NCI-H748 (cell line): ENCODE data around the gene ABHD10.
A peak's percentile ranks its signal among the peaks of the same experiment; 100 is the strongest.

Experiments used
- DNase-seq: peaks from one replicate; lab custom pipeline; 2025; ENCODE audit not compliant: unreplicated experiment; lab: John Stamatoyannopoulos, UW

The ABHD10 gene

DNA sequence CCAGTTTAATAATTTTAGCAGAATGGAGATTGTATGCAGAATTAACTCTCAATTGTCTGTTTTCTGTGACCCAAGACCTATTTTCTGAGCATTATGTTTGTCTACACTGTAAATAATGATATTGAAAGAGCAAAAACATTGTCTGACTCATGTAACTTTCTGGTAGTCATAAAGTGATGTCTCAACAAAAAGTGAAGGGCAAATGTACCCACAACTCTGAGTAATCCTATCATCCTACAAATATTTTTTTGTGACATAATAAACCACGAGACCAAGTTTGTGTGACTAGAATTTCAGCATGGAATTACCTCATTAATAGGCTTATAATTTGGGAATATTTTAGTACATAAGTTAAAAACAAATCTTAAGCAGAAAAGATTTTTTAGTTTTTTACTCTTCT, 15.4 kb upstream of the ABHD10 start:
- DNase-seq: no peak

DNA sequence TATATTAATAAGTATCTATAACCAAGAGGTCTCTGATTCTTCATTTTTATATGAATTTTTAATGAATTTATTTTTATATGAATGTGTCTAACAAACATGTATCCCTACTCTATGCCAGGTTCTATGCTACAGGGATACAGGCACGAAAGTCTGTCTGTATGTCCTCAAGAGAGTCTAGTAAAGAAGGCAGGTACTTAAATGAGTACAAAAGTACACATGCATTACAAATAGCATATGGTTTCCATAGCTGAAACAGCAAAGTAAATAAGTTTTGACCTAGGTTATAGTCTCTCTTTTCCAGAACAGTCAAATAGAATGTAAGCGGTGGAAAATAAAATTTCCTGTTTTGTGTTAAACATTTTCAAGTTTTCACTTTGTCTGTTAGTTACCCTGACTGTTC, 13.3 kb upstream of the ABHD10 start:
- no peak for DNase-seq

DNA sequence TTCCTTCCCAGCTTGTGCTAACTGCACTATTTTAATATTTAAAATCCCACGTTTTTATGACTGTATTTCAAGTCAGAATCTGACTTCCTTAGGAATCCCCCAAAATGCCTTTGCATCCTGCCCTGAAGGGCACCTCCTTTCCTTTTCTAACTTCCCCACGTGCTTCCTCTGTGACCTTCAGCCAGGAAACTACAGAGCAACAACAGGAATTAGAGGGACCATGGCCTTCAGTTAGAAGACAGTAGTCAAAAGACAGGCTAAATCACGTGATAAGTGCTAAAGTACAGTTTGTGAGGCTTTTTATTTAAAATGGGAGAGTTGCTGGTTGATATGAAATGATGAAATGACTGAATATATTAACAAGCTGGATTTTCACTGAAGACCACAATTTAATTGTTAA, 11.8 kb upstream of the ABHD10 start:
- DNase-seq: no peak

DNA sequence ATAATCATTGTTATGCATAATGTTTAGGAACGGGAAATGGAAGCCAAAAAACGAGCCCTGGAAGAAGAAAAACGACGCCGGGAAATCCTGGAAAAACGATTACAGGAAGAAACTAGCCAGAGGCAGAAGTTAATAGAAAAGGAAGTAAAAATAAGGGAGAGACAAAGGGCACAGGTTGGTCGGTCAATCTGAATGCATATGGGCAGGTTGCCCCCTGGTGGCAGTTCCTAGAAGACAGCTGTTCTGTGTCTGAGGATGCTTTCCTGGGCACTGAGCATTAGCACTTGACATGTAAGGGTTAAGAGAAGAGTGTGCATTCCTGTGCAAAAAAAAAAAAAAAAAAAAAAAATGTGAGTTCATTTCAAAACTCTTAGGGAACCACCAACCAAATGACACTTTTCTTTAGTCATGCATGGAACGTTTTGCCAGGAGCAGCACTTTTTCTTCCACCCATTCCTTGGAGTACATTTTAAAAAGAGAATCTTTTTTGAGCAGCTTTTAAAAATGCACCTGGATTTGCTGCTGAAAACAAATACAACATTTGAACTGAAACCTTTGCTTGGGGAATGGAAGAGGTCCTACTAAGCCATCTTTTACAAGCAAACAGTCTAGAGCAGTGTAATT, 11.1 kb upstream of the ABHD10 start:
- peak; percentile 72 for DNase-seq

DNA sequence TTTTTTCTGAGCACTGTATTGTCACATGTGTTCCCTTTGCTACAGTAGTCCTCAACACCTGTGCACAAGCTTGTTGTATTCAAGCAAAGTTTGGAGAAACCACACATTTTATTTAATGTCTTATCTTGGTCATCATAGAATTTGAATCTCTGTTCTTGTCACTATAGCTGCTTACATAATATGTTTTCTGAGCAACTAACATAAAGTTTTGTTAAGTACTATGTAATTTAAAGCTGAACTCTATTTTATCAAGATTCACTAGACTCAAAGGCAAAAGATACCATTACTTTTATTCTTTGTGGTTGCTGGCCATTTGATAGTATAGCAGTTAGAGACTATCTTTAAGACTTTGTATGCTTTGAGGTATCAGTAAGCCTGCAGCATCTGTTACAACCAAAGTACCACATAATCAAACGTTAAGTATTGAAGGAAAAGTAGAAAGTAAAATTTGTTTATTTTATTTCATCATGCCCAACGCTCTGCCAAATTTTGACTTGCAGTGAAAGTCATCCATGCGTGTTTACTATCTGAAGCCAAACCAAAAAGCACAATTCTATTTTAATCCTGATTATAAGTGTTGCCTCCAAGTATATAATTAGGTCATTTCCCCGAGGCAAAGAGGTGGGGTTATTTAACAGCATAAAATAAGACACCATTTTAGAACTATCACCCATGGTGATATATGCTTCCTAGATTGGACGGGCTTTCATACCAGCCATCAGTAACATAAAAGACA, 10.3 kb upstream of the ABHD10 start:
- DNase-seq: no peak

DNA sequence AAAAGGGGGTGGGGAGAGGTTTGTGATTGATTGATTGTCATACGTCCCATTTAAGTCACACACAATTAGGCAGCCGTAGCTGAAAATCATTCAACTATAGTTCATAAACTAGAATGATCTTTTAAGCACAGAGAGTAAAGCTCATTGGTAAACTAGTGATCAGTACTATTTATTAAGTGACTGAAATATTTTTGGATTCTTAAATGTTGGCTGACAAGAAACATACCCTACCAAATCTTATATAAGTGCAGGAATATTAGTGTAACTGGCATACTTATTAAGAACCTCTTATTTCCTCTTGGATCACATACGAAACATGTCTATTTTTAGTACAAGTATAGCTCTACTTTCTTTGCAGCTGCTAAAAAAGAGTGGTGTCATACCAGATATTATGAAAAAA, 8.4 kb upstream of the ABHD10 start:
- no peak for DNase-seq

DNA sequence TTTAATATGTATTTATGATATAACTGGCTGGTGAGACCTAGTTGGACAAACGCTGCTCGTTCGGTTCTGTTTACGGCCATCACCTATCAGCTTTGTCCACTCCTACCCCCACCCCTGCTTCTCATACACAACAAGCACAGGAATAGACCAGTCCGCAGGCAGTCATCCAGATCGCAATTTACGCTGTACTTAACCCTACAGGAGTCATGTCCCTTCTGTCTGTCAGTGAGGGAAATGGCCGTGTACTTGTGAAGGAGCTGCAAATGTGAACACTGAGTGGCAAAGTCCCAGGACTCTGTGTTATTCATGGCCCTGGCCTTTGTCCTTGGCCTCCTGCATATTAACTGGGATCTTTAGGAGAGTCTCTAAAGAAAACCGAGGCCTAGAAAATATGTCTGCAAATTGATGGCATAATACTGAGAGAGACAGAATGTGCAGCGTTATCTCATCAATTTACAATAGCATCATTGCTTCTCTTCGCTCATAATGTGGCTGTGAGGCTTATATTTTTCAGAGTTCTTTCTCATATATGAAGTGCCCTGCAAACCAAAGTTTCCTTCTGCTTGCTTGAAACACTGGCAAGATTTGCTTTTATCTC, 7.2 kb upstream of the ABHD10 start:
- DNase-seq: no peak

DNA sequence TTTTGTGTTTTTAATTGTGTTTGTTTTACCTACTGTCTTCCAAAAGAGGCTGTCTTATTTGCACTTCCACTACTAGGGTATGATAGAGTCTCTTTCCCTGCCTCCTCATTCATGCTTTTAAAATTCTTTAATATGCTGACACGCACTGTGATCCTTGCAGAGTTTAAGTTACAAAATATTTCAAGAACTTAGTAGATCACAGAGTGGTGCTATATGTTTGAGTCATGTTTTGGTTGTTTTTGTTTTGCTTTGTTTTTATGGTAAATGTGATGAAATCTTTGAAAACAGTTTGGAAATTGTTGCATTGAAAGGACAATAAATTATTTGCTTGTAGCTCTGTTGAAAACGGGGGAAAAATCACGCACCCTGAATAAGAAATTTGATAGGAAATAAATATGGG, 5.9 kb upstream of the ABHD10 start:
- DNase-seq: no peak

DNA sequence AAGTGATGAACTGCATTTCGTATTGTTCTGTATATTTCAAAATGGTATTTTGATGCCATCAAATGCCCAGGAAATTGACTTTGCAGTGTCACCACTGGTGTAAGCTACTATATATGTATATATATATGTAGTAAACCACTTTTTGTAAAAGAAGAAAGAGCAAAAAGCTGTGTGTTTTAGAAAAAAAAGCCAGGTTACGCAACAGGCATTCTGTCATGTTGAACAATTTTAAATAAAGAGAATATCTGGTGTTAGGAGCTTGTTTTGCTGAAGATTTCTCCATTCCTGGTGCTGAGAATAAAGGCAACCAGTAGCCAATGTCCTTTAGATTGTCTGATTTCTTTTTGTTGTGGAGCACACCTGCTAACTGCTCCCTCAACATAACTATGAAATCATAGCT, 3.7 kb upstream of the ABHD10 start:
- DNase-seq: no peak

DNA sequence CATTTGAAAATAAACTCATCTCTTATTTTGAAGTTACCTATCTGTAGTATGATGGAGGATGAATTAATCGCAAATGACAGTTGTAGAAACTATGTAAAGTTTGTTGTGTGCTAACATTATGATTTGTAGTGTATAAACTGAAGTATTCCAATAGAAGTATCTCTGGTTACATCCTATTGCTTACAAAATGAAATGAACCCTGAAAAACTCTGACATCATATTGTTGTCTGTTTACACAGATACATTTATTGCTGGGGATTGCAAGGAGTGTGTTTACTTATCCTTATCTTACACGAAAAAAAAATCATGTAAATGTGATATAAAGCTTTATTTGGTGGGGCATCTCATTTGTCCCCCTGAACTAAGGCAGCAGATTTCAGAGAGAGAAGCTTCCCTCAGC, 2.6 kb upstream of the ABHD10 start:
- no peak for DNase-seq

DNA sequence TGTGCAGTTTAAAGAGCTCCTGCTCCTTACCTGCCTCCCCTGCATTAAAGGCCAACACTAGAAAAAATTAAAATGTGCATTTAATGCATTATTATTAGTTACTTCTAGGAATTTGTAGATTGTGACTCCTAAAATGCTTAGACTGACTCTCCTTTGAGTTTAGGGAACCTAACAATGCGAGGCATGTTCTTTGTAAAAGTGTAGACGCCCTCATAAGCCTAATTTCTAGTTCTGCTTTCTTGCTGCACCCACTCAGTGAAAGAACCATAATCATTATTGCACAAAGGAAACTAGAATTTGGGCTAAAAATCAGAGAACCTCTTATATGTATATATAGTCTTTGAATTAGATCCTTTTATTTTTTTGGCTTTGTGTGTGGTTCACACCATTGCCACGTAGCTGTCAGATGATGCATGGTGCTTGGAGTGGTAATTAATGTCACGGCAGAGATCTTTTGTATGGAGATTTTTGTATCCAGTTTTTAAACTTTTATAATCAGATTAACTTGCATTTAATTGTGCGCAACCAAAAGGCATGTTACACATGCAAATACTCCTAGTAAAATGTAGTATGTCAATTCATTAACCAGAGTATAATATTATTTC, 710 bp downstream of the ABHD10 start:
- no peak for DNase-seq

DNA sequence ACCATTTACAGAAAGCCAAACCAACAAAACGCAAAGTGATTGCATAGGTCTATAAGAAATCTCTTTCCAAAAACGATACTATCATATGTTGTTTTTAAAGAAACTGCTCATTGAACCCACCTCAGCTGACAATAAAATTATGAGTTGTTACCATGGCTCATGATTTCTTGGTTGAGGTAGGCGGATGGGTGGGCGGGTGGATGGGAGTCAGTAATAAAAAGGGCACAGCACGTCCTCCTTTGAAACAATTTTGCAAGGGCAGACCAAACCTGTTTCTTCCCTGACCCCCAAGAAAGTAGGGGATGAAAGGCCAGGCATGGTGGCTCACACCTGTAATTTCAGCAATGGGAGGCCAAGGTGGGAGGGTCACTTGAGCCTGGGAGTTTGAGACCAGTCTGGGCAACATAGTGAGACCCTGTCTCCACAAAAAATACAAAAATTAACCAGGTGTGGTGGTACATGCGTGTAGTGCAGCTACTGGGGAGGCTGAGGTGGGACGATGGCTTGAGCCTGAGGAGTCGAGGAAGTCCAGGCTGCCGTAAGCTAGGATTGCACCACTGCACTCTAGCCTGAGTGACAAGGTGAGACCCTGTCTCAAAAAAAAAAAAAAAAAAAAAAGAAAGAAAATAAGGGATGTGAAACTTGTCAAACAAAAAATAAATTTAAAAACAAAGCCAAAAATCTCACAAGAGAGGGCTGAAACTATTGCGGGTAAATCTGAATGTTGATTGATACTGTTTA, 2.1 kb downstream of the ABHD10 start:
- DNase-seq: no peak

DNA sequence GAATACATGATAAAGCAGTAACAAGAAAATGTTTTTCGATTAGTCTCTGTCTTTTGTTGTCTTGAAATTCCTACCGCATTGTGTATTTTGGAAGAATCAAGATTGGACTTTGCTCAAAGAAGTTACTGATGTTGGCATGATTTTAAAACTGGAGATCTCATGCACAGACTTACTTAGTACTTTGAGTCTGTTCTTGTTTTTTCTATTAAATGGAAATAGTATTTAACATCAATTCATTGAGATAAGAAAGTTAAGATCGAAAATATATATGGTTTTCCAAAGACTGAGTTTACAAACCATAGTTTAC, 2.6 kb downstream of the ABHD10 start:
- no peak for DNase-seq

DNA sequence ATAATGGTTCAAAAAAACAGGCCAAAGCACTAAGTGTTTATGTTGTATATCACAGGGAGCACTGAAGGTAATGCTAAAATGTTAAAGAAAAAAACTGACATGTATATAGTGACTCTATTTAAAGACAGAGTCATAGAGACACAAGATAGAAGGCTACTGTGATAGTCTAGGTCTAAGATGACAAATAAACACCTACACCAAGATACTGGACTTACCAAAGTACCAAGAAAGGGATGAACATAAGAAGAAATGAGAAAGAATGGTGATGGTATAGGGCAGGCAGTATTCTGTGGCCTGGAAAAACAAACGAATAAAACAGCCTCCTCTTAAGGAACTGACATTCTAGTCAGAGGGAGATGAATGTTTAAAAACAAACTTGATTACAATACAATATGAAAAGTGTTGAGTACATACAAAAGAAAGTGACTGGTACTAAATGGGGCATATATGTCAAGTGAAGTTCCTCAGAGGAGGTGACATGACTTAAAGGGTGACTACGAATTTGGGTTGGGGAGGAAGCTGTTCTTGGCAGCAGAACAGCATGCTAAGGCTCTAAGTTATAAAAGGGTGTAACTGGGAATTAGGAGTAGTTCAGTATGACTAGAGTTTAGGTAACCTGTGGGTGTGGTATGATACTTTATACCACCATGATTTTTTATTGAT, 5.9 kb downstream of the ABHD10 start:
- no peak for DNase-seq

DNA sequence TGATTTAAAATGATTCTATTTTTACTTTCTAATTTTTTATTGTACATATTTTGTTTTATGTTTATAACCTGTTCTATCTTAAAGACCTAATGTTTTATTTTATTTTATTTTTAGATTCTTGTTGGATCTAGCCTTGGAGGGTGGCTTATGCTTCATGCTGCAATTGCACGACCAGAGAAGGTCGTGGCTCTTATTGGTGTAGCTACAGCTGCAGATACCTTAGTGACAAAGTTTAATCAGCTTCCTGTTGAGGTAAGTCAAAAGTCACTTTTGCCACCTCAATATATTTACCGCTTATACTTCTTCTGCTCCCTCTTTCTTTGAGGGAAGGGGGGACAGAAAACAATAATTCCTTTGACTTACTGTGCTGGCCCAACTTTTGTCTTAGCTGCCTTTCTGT, 8.0 kb downstream of the ABHD10 start:
- no peak for DNase-seq

DNA sequence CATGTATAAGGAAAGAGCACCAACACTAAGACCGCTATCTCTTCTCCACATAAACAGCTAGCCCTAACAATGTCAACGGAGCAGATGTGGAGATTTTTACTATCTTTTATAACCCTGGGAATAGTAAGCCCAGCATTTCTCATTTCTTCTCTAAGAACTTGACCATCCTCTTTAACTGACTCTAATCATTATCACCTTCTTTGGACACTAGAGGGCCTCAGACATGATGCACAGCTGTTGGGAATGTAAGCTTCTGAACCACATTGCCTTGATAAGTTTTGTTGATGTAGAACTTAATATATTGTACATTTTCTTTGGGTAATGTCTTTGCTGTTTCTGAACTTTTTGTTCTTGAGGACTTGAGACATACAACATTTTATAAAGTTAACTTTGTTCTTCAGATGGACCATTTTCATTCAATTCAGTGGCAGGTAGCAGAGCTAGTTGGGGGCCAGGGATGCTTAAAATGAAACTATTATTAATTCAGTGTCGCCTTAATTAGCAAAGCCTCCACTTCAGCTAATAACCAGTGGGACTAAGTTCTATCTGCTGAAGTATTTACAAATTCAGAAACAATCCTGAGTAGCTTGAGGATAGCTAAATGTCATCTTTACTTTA, 10.3 kb downstream of the ABHD10 start:
- peak; percentile 63 for DNase-seq

DNA sequence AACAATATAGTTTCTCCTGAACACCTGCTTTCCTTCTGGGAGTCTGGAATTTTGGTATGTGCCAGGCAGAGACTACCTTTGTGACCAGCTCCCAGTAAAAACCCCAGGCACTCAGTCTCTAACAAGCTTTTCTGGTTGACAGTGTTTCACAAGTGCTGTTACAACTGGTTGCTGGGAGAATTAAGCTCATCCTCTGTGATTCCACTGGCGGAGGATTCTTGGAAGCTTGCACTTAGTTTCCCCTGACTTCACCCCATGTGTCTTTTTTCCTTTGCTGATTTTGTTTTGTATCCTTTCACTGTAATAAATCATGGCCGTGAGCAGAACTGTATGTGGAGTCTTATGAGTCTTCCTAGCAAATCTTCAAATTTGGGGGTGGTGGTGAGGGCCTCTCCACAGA, 14.2 kb downstream of the ABHD10 start:
- no peak for DNase-seq

DNA sequence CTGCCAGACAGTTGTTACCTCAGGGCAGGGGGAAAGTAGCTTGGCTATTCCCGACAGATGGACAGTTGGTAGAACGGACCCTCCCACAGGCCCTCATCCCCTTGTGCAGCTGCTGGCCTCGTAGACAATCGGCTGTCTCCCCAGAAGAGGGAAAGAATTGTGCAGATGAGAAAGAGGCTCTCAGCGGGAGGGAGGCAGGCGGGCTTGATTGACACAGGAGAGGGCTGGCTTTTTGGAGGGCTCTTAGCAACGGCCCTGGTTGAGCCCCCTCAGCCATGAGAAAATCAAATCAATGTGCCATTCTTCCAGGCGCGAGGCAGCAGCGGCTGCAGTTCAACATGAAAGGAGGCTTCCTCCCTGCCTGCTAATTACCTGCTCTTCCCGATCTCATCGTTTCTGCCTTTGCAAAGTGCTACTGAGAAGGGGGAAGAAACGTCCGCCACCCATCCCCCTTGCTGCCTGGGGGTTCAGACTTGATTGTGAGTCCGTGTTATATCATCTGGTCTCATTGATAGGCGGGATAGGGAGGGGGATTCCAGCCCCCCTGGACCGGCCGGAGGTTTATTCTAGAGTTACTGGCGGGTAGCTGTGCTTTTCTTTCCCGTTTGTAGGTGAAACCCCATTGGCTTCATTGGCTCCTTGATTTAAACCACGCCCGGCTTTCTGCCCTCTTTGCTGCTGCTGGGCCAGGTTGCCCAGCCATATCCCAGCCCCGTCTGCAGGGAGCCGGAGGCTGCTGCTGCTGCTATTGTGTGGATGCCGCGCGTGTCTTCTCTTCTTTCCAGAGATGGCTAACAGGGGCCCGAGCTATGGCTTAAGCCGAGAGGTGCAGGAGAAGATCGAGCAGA, 20.0 kb downstream of the ABHD10 start, which contains the start of gene TAGLN3:
TAGLN3 (plus strand) TSS at position 287 of the 848 bp plus-strand sequence; CDS start at position 788, 501 bp downstream.
- DNase-seq: peak; percentile 92

DNA sequence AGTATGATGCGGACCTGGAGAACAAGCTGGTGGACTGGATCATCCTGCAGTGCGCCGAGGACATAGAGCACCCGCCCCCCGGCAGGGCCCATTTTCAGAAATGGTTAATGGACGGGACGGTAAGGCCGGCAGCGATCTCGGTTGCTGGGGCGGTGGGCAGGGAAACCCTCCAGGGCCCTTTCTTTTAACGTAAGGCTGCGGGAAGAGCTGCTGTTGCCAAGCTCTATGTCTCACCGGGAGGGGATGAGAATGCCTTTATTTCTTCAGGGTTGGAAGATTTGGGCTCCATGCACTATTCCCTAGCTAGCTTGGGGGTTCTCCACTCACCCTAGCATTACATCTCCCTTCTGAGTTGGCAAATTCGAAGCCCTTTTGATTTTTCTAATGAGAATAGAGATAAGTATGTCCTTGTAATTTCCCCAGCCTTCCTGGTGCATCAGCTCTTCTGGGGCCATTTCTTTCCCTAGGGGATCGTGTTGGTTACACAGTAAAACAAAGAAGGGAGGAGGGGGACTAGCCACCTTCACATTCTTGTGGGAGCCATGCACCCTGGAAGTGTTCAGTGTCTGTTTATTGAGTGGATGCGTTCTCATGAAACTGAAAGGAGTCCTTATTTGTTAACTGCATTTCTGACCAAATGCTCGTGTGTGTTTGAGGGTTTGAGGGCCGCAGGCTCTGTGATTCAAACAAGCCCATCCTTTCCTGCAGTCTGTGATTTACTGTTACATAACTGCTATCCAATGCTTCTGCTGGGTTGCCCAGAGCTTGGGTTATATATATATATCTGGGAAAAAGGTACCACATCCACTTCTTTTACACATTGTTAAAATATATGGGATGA, 20.9 kb downstream of the ABHD10 start:
- DNase-seq: peak; percentile 55
